Measurements from ENCODE around the gene RSPH4A.
"Not testable (repeated sequence)": the region's sequence is repeated elsewhere in the genome, so short reads cannot be mapped to it uniquely, and the experiment has no call there.

RSPH4A gene

GRCh38 chr6:116629563-116629981 lies 13.3 kb downstream of the RSPH4A start:
- no peak for DNase-seq

GRCh38 chr6:116631379-116631990 lies 15.2 kb downstream of the RSPH4A start:
- no peak for DNase-seq

- DNase-seq, result no peak
These were observed 17.4 kb downstream of the RSPH4A start for GRCh38 chr6:116633685-116634084.

GRCh38 chr6:116648156-116648555 lies 31.9 kb downstream of the RSPH4A start:
- no peak for DNase-seq

GRCh38 chr6:116649129-116649528 lies 32.9 kb downstream of the RSPH4A start:
- DNase-seq, result no peak

GRCh38 chr6:116651916-116652315 lies 35.6 kb downstream of the RSPH4A start:
- DNase-seq, result no peak

GRCh38 chr6:116661594-116661993 lies 45.3 kb downstream of the RSPH4A start:
- DNase-seq, result no peak

GRCh38 chr6:116662202-116662601 lies 45.9 kb downstream of the RSPH4A start:
- no peak for DNase-seq

- no peak for DNase-seq
These were observed 47.0 kb downstream of the RSPH4A start for GRCh38 chr6:116663308-116663707.

GRCh38 chr6:116664169-116664568 lies 47.9 kb downstream of the RSPH4A start:
- not testable (repeated sequence) for DNase-seq

GRCh38 chr6:116665464-116665863 lies 49.2 kb downstream of the RSPH4A start:
- no peak for DNase-seq

- DNase-seq, result no peak
These were observed 50.6 kb downstream of the RSPH4A start for GRCh38 chr6:116666869-116667268.

- no peak for DNase-seq
These were observed 51.3 kb downstream of the RSPH4A start for GRCh38 chr6:116667623-116668022.

GRCh38 chr6:116672306-116672705 lies 56.0 kb downstream of the RSPH4A start:
- no peak for DNase-seq

GRCh38 chr6:116676021-116676420 lies 59.7 kb downstream of the RSPH4A start:
- no peak for DNase-seq

GRCh38 chr6:116680880-116681672 lies 64.8 kb downstream of the RSPH4A start, which contains the start of gene KPNA5:
Gene KPNA5, plus strand, starts transcription at chr6:116681211. Its CDS starts 124 bp downstream, at chr6:116681335.
- DNase-seq, result peak; percentile 91

GRCh38 chr6:116682334-116682712 lies 66.0 kb downstream of the RSPH4A start:
- peak; percentile 43 for DNase-seq

Data from HCEC 1CT (cell line).